ENCODE measurements around the gene TOP3B.
"Not testable (repeated sequence)": the region's sequence is repeated elsewhere in the genome, so short reads cannot be mapped to it uniquely, and the experiment has no call there.

Gene TOP3B

GRCh38 chr22:21947040-21948014 is 35.3 kb downstream of the TOP3B start:
- no peak for FAIRE-seq
- DNase-seq (ENCODE audit: insufficient read length, low spot score), result no peak

GRCh38 chr22:21946262-21946925 is 36.2 kb downstream of the TOP3B start:
- no peak for DNase-seq (ENCODE audit: insufficient read length, low spot score)
- no peak for FAIRE-seq

- FAIRE-seq, result no peak
- no peak for DNase-seq (ENCODE audit: insufficient read length, low spot score)
These were observed 36.9 kb downstream of the TOP3B start for GRCh38 chr22:21945453-21946261.

GRCh38 chr22:21944871-21945270 is 37.7 kb downstream of the TOP3B start:
- DNase-seq (ENCODE audit: insufficient read length, low spot score), result no peak
- no peak for FAIRE-seq

- DNase-seq (ENCODE audit: insufficient read length, low spot score), result no peak
- no peak for FAIRE-seq
These were observed 38.8 kb downstream of the TOP3B start for GRCh38 chr22:21943571-21944448.

GRCh38 chr22:21942407-21943343 is 39.9 kb downstream of the TOP3B start:
- DNase-seq (ENCODE audit: insufficient read length, low spot score) (peak; percentile 58), FAIRE-seq (no peak)

- FAIRE-seq (no peak), DNase-seq (ENCODE audit: insufficient read length, low spot score) (no peak)
These were observed 40.7 kb downstream of the TOP3B start for GRCh38 chr22:21941921-21942320.

- no peak for FAIRE-seq
- no peak for DNase-seq (ENCODE audit: insufficient read length, low spot score)
These were observed 42.1 kb downstream of the TOP3B start for GRCh38 chr22:21940521-21940920.

GRCh38 chr22:21939935-21940334 is 42.7 kb downstream of the TOP3B start:
- not testable (repeated sequence) for FAIRE-seq; DNase-seq (ENCODE audit: insufficient read length, low spot score)

- FAIRE-seq (no peak), DNase-seq (ENCODE audit: insufficient read length, low spot score) (no peak)
These were observed 43.1 kb downstream of the TOP3B start for GRCh38 chr22:21939461-21939913.

GRCh38 chr22:21938906-21939305 is 43.7 kb downstream of the TOP3B start:
- FAIRE-seq (no peak), DNase-seq (ENCODE audit: insufficient read length, low spot score) (no peak)

- FAIRE-seq (peak; percentile 13), DNase-seq (ENCODE audit: insufficient read length, low spot score) (peak; percentile 83)
These were observed 44.3 kb downstream of the TOP3B start for GRCh38 chr22:21938071-21938822.

GRCh38 chr22:21937821-21938070 is 44.8 kb downstream of the TOP3B start:
- DNase-seq (ENCODE audit: insufficient read length, low spot score) (no peak), FAIRE-seq (no peak)

- no peak for DNase-seq (ENCODE audit: insufficient read length, low spot score)
- no peak for FAIRE-seq
These were observed 45.4 kb downstream of the TOP3B start for GRCh38 chr22:21937041-21937820.

- DNase-seq (ENCODE audit: insufficient read length, low spot score), result no peak
These were observed 46.3 kb downstream of the TOP3B start for GRCh38 chr22:21936151-21936775.

GRCh38 chr22:21933910-21934309 is 48.7 kb downstream of the TOP3B start:
- no peak for FAIRE-seq
- DNase-seq (ENCODE audit: insufficient read length, low spot score), result no peak

More at GRCh38 chr22:21936151-21936775, 46.3 kb downstream of the TOP3B start:
- no peak for FAIRE-seq

GRCh38 chr22:21933413-21933812 is 49.2 kb downstream of the TOP3B start:
- FAIRE-seq, result no peak
- no peak for DNase-seq (ENCODE audit: insufficient read length, low spot score)

All from HTR-8/SVneo (cell line).